HG02588 (cell line): ENCODE measurements around the gene RPL41.
"Not testable (repeated sequence)": the region's sequence is repeated elsewhere in the genome, so short reads cannot be mapped to it uniquely, and the experiment has no call there.

Experiments
- ATAC-seq: cut with Tn5 transposase; IDR thresholded peaks from one replicate; pipeline ENCODE4 v1.9.1; 2021; ENCODE audit warnings: mild to moderate bottlenecking, moderate library complexity; ENCODE audit not compliant: unreplicated experiment

The RPL41 gene

GRCh38 chr12:56116267-56117081, at the start of gene RPL41:
Gene RPL41, plus strand, starts transcription at chr12:56116633.
- peak; percentile 44 for ATAC-seq

GRCh38 chr12:56071648-56072047, 44.8 kb upstream of the RPL41 start:
- no peak for ATAC-seq

- ATAC-seq = no peak
Measured at GRCh38 chr12:56074396-56074795, 42.0 kb upstream of the RPL41 start.

GRCh38 chr12:56077966-56078365, 38.5 kb upstream of the RPL41 start:
- ATAC-seq = not testable (repeated sequence)

GRCh38 chr12:56078427-56078826, 38.0 kb upstream of the RPL41 start:
- no peak for ATAC-seq

- ATAC-seq = no peak
Measured at GRCh38 chr12:56078931-56079722, 37.3 kb upstream of the RPL41 start.

- ATAC-seq = no peak
Measured at GRCh38 chr12:56079723-56080555, 36.5 kb upstream of the RPL41 start, which contains the start of gene ERBB3. Gene ERBB3, plus strand, starts transcription at chr12:56080165. Its CDS starts 136 bp downstream, at chr12:56080301.

- ATAC-seq = no peak
Measured at GRCh38 chr12:56080556-56081138, 35.8 kb upstream of the RPL41 start.

GRCh38 chr12:56081393-56082347, 34.8 kb upstream of the RPL41 start:
- no peak for ATAC-seq

- no peak for ATAC-seq
Measured at GRCh38 chr12:56082382-56082781, 34.1 kb upstream of the RPL41 start.

GRCh38 chr12:56082967-56083366, 33.5 kb upstream of the RPL41 start:
- no peak for ATAC-seq

GRCh38 chr12:56084958-56085543, 31.4 kb upstream of the RPL41 start:
- no peak for ATAC-seq

GRCh38 chr12:56086096-56086495, 30.3 kb upstream of the RPL41 start:
- ATAC-seq = no peak

- ATAC-seq = no peak
Measured at GRCh38 chr12:56086608-56087007, 29.8 kb upstream of the RPL41 start.

- ATAC-seq = no peak
Measured at GRCh38 chr12:56087220-56087619, 29.2 kb upstream of the RPL41 start.

- no peak for ATAC-seq
Measured at GRCh38 chr12:56097738-56098137, 18.7 kb upstream of the RPL41 start.

- no peak for ATAC-seq
Measured at GRCh38 chr12:56098592-56098991, 17.8 kb upstream of the RPL41 start.

- ATAC-seq = no peak
Measured at GRCh38 chr12:56099787-56100186, 16.6 kb upstream of the RPL41 start.

GRCh38 chr12:56101045-56101444, 15.4 kb upstream of the RPL41 start:
- ATAC-seq = no peak
